NCI-H2227 (cell line): ENCODE results near the gene TAS2R41.
A peak's percentile ranks its signal among the peaks of the same experiment; 100 is the strongest.

Experiments
- DNase-seq: peaks from one replicate; lab custom pipeline; 2025; ENCODE audit not compliant: unreplicated experiment; lab: John Stamatoyannopoulos, UW

Gene TAS2R41

DNA sequence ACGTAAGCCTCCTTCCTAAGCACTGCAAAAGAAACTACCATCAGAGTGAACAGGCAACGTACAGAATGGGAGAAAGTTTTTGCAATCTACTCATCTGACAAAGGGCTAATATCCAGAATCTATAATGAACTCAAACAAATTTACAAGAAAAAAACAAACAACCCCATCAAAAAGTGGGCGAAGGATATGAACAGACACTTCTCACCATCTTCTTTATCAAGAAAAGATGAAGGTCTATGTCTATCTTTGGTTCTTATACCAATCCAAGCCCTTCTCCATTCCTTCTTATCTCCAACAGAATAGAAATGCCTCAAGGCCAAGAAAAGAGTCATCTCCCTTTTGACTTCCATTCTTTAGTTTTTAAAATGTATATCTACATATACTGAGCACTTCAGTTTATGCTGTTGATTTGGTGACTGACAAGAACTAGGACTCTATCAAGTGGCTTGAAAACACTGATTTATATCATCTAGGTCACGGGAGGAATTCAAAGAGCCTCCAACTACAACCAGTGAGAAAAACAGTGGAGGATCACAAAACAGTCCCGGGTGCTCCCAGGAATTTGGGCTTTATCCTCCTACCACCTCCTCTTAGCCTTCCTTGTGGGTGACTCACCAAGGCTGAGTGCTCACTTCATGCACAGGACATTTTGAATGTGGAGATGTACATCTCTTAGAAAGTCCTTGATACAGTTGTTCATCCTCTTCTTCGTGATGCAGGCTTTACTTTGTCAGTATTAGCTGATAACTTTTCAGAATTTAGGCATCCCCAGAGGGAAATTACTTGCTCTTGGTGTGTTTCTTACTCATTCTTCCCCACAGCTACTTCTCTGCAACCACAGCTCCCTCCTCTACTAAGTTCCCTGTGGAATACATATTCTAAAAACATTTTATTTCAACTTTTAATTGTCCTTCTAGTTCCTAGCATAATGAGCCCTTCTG is 15.4 kb downstream of the TAS2R41 start:
- DNase-seq = no peak

DNA sequence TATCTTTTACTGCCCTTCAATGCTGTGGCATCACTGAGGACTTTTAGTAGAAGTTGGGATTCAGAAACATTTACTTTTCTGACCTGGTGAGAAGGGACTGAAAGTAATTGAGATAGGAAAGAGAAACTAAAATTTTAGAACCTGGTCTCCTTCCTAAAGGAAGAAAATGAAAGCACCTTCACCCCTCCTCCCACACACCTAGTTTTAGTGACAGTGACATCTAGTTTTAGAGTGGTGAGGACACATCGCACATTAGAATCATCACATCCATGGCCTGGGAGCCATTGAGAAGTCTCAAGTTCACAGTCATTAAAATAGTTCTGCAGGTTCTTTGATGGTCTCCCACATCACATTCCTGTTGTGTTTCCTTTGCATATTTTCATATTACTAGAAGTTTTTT is 16.1 kb downstream of the TAS2R41 start:
- DNase-seq = no peak

DNA sequence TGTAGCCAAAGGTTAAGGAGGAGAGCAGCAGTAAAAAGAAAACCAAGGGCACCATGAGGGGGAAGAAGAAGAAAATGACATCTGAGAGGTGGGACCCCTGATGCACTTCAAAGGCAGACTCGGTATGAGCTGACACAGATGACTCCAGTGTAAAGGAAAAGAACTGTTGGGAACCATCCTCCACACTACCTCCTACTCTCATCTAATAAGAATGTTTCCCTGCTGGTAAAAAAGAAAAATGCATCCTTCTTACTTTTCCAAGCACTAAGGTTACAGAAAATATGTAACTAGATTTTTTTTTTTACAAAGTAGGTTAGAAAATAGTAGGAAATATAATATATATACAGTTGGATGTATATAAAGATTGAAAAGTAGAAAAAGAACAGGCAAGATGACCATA is 16.9 kb downstream of the TAS2R41 start:
- no peak for DNase-seq

DNA sequence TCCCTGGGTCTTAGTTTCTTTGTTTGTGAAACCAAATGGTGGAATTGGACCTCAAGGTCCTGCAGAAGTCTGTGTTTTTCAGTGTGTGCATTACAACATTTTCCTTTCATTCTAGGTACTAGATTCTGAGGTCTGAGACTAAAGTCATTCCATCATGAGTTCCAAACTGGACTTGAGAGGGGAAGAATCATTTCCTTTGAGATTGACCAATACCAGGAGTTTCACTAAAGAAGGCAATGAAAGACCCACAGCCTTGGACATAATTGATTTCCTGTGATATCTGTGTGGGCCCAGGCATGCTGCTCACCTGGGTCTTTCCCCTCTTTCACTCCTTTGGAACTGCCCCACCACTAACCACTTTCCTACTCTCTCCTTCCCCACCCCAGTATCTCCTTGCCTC is 18.2 kb downstream of the TAS2R41 start:
- no peak for DNase-seq

DNA sequence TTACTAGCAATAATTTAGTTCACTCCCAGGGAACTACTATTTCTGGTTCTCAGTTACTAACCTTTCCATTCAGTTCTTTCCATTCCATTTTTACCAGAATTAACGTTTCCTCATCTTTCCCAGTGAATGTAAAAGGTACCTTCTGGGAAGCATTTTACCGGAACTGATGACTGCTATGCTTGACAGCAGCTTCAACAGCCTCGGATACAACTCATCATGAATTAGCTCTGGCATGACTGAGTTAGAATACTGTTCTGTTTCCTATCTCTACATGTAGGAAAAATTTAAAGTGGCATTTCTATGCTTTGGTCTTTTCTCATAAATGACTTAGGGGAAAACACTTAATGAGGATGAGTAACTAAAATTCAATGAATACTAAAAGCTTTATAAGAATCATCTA is 18.6 kb downstream of the TAS2R41 start:
- DNase-seq = no peak

DNA sequence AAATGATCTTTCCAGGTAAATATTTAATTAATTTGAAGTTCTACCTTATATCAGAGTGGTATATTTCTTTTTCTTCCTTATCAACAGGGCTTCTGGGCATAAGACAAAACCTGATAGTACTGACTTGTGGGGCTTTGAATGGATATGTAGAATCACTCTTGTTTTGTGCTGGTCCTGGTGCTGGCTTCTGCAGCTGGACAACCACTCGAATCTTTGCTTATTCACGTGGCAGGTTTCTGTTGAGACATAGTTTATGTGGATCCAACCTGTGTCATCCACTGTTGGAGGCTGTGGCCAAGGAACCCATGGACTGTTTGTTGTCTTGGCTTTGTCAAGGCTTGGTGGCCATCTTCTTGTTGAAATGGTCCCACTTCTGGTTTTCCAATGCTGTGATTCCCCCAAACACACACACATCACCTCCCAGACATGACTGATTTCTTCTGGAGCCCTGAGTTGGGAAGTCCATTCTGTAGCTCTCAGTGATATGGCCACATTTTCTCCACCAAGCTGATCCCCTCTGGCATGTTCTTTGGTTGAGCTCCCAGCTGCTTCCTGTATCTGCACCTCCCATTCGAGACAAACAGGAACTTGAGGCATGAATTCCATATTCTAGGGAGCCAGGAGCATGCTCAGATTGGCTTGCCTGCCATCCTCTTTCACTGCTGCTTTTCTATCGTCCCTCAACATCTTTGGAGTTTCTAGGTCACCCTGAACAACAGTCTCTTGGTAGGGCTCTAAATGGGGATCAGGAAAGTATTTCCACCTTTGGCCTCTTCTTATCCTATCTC is 19.5 kb downstream of the TAS2R41 start:
- no peak for DNase-seq

DNA sequence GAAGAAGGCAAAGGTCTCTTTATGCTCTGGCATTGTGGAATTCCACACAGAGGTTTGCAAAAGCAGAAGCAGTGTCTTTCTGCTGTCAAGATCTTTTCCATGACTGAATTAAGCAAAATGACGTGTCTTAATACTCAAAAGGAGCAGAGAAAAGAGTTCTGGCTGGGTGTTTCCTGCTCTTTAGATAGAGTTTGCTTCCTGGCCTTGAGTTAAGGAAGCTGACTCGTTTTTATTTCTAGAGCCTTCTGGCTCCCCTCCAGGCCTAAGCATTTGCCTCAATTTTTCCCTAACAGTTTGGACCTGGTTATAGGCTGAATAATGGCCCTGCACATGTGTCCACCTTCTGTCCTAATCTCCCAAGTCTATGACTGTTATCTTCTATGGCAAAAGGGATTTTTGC is 21.6 kb downstream of the TAS2R41 start:
- no peak for DNase-seq

DNA sequence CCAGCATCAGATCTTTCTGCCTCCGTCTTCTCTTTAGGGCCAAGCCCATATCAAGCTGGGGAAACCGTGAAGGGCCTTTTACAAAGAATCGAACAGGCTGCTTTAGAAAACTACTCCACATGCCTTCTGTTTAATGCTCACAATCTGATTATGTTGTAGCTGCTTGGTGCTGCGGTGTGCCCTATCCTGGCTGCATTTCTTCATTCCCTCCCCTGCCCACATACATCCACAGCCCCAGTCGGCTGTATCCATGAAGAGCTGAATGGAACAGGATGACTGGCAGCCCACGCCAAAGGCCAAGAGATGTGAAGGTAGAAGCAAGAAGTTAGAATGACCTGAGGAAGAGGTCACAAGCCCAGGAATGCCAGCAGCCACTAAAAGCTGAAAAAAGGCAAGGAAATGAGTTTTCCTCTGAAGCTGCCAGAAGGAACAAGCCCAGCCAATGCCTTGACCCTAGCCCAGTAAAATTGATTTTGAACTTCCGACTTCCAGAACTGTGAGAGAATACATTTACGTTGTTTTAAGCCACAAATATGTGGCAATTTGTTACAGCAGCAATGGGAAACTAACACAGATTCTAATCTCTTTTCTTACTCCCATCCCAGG is 22.2 kb downstream of the TAS2R41 start:
- no peak for DNase-seq

DNA sequence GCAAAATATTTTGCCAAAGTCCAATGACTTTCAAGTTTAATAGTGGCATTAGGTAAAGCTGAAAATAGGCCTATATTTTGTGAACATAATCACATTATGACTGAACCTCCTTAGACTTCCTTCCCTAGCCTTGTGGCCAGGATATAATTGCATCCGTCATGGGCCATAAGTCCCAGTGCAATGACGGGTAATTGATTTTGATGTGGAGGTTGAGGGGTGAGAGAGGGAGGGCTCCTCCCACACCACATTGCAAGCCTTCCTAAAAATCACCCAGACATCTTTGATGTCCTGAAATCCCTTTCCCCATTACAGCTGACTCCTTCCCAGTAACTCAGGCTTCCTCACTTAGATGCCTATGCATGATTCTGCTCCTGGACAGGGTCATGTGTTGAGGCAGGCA is 25.6 kb downstream of the TAS2R41 start:
- DNase-seq = no peak

DNA sequence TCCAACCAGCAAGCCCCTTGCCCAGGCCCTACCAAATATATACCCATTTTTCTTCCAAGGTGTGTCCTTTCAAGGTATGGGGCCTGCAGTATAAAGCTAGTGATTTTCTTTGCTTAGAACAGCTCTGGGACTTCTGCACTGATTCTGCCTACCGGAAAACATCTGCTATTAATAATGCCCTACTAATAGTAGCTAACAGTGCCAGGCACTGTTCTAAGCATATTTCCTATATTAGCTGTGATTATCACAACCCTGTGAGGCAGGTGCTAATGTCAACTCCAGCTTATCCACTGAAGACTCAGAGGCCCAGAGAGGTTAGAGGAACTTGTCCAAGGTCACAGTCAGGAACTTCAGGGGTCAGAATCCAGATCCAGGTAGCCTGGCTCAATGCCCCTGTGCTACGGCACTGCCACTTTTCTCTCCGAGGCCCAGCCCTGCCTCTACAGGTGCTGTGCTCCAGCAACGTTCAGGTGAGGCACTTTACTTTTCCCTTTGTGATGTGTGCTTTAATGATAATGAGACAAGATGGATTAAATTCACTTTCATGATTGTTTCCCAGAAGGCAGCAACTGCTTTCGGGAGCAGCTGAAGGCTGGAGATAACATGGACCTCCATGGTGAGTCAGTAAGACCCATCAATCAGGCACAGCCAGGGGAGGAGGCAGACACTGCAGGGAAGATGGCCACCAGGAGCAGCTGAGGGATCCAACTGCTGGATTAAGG is 26.7 kb downstream of the TAS2R41 start:
- DNase-seq = no peak

DNA sequence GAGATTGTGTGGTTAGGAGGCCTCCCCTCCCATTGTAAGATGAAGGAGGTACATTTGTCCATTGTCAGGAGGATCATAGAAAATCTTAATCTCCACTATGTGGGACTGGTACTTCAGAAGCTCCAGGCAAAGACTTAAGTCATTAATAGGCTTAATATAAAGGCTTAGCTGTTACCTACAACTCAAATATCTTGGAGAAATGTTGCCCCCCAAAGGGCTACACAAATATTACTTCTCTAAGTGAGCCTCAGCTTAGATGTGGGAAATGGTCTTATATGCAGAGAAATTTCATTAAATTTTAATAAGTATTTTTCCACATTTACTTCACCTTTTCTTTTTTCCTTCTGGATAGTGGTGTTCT is 27.2 kb downstream of the TAS2R41 start:
- DNase-seq = no peak

DNA sequence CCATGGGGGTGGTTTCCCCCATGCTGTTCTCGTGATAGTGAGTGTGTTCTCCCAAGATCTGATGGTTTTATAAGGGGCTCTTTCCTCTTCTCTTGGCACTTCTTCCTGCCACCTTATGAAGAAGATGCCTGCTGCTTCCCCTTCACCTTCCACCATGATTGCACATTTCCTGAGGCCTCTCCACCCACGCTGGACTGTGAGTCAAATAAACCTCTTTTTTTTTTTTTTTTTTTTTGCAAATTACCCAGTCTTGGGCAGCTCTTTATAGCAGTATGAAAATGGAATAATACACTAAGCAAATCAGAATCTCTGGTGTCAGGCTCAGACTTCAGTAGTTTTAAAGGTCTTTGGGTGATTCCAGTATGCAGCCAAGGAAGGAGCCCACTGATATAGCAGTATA is 28.2 kb downstream of the TAS2R41 start:
- DNase-seq = no peak

DNA sequence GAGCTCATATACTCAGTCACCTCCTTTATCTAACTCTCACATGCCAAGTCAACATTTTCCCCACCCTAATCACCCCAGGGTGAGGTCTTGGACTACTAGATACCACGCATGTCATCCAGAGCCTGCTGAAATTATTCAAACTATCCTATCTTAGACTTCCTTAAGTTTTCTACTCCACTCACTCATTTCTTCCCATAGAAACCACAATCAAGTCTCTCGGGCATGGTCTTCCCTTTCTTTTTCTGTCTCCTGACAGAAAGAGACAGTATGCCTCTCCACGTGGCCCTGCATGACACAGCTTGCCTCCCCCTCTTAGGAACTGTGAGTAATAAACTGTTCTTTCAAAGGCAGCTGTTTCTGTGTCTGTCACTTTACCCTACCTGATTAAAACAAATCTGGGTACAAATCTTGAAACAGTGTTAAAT is 29.4 kb downstream of the TAS2R41 start:
- no peak for DNase-seq

DNA sequence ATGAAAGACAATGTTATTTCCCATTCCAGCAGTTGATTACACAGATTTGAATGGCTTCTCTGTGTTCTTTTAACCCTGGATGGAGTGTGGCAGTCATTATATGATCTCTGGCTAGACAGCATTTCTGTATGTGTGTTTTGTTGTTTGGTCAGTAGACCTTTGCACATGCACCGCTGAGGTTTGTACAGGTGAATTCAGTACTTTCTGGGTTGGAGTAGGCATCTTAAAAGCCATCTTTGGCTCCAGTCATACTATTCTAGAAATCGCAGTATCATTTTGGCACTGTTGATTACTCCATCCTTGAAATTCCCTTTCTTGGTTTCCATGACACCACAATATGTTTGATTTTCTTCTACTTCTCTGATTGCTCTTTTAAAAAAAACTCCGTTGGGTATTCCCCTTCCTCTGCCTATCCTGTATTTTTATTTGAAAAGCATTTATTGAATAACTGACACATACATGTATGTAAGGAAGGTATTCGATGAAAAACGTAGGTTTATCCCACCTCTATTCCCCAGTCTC is 29.9 kb downstream of the TAS2R41 start:
- DNase-seq = no peak

DNA sequence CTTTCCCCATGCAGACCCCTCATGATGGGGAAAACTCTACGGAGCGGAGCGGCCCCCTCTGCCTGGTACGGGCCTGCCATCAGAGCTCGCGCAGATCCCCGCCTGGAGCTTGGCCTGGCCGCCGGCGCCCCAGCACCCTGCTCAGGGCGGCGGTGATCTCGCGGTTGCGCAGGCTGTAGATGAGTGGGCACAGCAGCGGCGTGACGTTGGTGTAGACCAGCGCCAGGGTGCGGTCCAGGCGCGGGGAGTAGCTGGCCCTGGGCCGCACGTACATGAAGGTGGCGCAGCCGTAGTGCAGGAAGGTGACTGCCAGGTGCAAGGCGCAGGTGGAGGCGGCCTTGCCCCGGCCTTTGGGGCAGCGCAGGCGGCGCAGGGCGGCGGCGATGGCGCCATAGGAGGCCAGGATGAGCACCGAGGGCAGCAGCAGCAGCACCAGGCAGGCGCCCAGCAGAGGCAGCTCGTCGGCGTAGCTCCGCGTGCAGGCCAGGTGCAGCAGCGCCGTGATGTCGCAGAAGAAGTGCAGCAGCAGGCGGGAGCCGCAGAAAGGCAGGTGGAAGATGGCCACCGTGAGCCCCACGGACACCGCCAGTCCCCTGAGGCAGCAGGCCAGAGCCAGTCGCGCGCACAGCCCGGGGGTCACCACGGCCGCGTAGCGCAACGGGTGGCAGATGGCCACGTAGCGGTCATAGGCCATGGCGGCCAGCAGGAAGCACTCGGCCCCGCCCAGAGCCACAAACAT is 33.4 kb downstream of the TAS2R41 start:
- peak; percentile 16 for DNase-seq

DNA sequence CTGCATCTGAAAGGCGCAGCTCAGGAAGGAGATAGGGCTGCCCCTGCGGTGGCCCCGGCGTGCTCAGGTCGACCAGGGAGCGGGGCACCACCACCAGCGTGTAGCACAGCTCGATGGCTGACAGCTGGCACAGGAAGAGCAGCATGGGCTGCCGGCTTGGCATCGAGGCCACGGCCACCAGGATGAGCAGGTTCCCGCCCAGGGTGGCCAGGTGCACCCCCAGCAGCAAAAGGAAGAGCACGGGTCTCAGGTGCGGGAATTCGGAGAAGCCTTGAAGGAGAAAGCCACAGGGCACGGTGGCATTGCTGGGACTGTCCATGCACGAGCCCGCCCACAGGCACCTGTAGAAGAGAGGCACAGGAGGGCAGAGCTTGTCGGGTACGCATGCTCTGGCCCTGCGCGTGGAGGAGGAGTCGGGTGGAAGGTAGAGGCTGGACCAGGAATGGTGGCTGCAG is 33.9 kb downstream of the TAS2R41 start:
- DNase-seq = no peak

DNA sequence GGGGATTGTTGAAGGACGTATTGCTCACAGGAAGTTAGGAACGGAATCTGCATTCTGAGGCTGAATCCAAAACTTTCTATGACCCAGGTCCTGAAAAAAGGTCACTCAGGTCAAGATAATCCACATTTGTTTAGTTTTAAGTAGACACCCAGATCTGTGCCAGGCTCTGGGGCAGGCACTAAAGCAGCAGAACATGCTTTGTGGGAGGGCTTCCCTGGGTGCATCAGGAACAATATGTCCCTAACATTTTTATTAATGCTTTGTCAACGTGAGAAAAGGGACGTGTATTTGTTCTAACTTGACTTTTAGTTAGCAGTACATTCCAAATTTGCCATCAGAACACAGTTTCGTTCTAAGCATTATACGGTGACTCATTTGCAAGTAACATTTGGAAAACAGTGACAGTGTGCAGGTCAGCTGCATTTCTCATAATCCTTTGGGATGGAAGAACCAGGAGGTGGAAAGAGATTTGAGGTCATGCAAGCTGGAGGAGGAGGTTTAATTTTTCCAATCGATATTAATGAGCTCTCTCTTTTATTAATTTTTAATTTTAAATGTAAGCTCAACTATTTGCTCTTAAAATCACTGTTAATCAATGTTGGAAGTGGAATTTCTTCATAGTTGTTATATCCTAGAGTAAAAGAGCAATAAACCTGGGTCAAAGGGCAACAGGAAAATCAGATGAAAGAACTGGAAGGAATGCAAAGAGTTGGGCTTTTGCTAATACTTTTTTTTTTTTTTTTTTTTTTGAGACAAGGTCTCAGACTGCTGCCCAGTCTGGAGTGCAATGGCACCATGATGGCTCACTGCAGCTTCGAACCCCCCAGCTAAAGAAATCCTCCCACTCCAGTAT is 35.0 kb downstream of the TAS2R41 start:
- DNase-seq = no peak

DNA sequence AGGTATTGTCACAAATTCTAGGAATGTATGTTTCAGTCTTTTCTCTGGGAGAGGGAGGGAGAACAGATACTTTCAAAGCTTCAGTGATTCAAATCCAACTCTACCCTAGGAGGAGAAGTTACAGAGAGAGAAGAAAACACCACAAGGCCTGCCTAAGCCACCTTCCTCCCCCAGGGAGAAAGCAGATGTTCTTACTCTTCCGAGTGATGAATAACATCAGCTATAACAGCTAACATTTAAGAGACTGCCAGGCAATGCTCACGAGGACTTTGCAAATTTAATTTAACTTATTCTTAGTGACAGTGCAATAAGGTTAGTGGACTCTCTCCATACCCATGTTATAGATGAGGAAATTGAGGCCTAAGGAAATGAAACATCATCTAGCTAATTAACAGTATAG is 36.8 kb downstream of the TAS2R41 start:
- DNase-seq = no peak

DNA sequence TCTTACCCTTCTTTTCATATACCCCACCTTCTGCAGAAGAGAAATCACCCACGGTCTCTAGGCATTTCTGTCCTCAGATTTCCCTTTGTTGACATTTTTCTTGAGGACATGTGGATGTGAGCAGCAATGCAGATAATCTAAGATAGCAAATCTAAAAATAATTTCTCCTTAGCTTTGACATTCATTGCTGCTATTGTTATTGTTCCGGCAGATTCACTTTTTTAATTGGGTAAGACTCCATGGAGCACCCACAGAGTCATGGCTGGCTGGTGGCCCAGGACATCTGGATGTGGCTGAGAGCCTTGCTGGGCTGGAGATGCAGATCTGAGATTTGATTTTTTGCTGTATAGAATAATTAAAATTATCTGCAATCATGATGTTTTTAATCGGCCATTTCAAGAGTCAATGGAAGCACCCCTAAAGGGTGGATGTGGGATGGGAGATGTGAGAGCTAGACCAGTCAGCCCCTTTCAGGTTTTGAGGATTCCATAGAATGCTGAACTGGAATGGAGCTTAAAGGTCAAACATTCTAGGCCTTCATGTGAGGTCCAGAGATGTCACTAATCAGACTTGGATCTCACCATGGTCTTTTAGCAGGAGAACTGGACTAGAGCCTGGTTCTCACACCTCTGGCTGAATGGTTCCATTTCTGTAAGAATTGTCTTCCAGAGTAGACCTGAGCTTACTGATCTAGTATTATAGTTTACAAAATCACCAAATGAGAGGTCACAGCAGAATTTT is 37.5 kb downstream of the TAS2R41 start:
- no peak for DNase-seq
